Astrocyte of the spinal cord (primary cell): ENCODE data around the gene MAP1LC3A.

Experiments used
- DNase-seq: peaks from one replicate; pipeline ENCODE4 v3.0.0; 2011; ENCODE audit warnings: low read depth, low spot score
- H3K4me3 ChIP-seq: 2 replicates; pipeline ENCODE4 v1.5.1; 2011; ENCODE audit warnings: low read depth, mild to moderate bottlenecking, low read length, moderate library complexity
- CTCF ChIP-seq: IDR thresholded peaks from 2 replicates; pipeline ENCODE4 v1.5.1; 2012; ENCODE audit warnings: low read depth, mild to moderate bottlenecking, low read length, inconsistent platforms
- in situ Hi-C: cut with HindIII; loops from 2 replicates; pipeline ENCODE4 v1.10.0; 2017; ENCODE audit warnings: low sequenced_read_pairs

Gene MAP1LC3A

DNA sequence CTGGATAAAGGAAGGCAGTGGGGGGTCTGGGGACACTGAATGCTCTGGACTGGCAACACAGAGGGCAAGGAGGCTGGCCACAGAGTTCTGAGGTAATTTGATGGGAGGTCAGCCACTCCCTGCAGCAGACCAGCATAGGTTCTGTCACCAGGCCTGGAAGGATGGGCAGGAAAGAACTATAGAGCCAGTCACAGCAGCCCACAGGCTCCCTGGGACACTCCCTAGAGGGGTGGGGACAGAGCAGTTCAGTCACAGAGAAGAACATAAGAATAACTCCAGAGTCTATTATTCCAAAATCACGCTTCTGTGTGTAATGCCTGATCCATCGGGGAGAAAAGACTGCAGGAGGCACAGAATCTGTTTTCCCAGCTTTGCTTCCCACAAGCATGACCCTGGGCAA, 22.7 kb upstream of the MAP1LC3A start:
- no peak for DNase-seq
- no peak for TF ChIP-seq CTCF
- in situ Hi-C loops: no loop called here
- no peak overlapping the region for H3K4me3 ChIP-seq

GRCh38 chr20:34536798-34537394, 21.6 kb upstream of the MAP1LC3A start:
- DNase-seq: no peak
- H3K4me3 ChIP-seq: no peak overlapping the region
- TF ChIP-seq CTCF: peak; percentile 41
- in situ Hi-C loops: no loop called here

GRCh38 chr20:34537651-34538050, 20.9 kb upstream of the MAP1LC3A start:
- no peak for TF ChIP-seq CTCF
- in situ Hi-C loops: no loop called here
- no peak overlapping the region for H3K4me3 ChIP-seq
- no peak for DNase-seq

GRCh38 chr20:34538671-34539123, 19.8 kb upstream of the MAP1LC3A start:
- peak; percentile 88 for TF ChIP-seq CTCF
- H3K4me3 ChIP-seq: no peak overlapping the region
- peak; percentile 31 for DNase-seq
- in situ Hi-C loops: no loop called here

- DNase-seq: no peak
- TF ChIP-seq CTCF: no peak
- in situ Hi-C loops: no loop called here
- H3K4me3 ChIP-seq: no peak overlapping the region
These were observed 18.8 kb upstream of the MAP1LC3A start for GRCh38 chr20:34539756-34540155.

DNA sequence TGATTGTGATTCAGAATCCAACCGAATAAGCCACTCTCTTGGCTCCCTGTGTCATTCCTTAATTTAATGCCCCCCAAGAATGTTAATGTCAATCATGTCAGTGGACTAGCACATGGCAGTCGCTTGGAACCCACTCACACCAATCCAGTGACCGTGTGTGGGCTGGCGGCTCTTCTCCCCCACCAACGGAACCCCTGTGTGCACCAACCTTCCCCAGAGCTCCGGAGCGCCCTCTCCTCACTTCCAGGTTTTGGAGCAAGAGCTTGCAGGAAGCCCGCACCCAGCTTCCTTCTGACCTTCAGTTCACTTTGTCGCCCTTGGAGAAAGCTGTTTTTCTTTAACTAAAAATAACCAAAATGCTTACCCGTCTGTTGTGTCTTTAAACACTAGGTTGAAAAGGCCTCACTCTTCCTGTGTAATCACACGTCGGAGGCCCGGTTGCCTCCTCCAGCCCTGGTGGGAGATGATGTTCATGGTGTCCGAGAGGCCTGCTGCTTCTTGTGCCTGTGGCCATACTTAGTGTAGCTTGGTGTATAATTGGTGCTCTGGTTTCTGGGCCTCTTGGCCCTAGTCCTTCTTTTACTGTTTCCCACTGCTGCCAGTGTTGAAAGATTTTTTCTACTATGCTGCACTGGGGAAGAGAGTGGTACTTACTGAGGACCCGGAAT, 17.8 kb upstream of the MAP1LC3A start:
- in situ Hi-C loops: no loop called here
- DNase-seq: no peak
- no peak for TF ChIP-seq CTCF

More for the DNA sequence above, 17.8 kb upstream of the MAP1LC3A start:
- H3K4me3 ChIP-seq: no peak overlapping the region
